Measurements from ENCODE around the gene NCAPD2.

The NCAPD2 gene

DNA sequence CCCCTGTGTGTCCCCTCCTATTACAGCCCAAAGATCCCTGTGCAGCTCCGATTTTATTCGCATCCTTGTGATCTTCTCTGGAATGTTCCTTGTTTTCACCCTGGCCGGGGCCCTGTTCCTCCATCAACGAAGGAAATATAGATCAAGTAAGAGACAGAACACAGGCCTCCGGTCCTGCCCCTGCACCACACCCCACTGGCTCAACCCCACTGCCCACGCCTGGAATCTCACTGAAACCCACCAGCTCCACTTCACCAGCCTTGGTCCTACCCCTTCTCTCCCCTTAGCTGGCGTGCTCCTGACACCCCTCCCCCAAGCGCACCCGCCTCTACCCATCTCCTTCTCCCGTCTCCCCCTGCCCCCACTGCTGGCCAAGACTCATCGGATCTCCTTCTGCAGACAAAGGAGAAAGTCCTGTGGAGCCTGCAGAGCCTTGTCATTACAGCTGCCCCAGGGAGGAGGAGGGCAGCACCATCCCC is 43.0 kb upstream of the NCAPD2 start:
- H3K9me3 ChIP-seq (ENCODE audit: control insufficient read depth, low read length) = no peaks in the 10 kb centered on the region
- H3K23ac ChIP-seq (ENCODE audit: low read length in 2 of 2) = peak overlapping the region in 1 of 2 experiments; percentile 90
- H3K27me3 ChIP-seq (ENCODE audit: control insufficient read depth in 1 of 2, insufficient read depth in 1 of 2, low read length in 2 of 2) = no peaks in the 10 kb centered on the region
- H2AK5ac ChIP-seq (ENCODE audit: low read length, severe bottlenecking) = peak overlapping the region; percentile 38
- H2BK5ac ChIP-seq (ENCODE audit: low read depth, low read length, poor library complexity, severe bottlenecking) = peak overlapping the region; percentile 4
- H4K91ac ChIP-seq (ENCODE audit: low read length) = peak overlapping the region; percentile 91
- peak overlapping the region; percentile 53 to 95 for H3K4me3 ChIP-seq (ENCODE audit: insufficient read depth in 1 of 2, low read depth in 1 of 2, low read length in 2 of 2)
- peak overlapping the region; percentile 90 for H3K4me2 ChIP-seq (ENCODE audit: low read length, poor library complexity, severe bottlenecking)
- peak overlapping the region; percentile 94 for H3K27ac ChIP-seq (ENCODE audit: low read length, poor library complexity, severe bottlenecking)
- 35% methylated on average over 11 of the region's 11 CpGs for WGBS
- H4K8ac ChIP-seq (ENCODE audit: low read length) = peak overlapping the region; percentile 99
- peak overlapping the region; percentile 95 to 97 for H3K18ac ChIP-seq (ENCODE audit: low read depth in 1 of 2, low read length in 2 of 2)
- H2BK120ac ChIP-seq (ENCODE audit: low read depth, low read length) = peak overlapping the region; percentile 50
- H2BK12ac ChIP-seq (ENCODE audit: low read length in 2 of 2) = peak overlapping the region; percentile 38 to 69
- H2AFZ ChIP-seq (ENCODE audit: low read depth, low read length) = peak overlapping the region; percentile 76
- H3K79me1 ChIP-seq (replicated peaks; ENCODE audit: low read length, poor library complexity, severe bottlenecking) = peaks cover 23% of the 10 kb centered on the region
- peaks cover 32% of the 10 kb centered on the region for H3K4me1 ChIP-seq (ENCODE audit: control insufficient read depth, insufficient read depth, low read depth, low read length)
- peaks cover 16 to 41% of the 10 kb centered on the region in 2 experiments for H3K36me3 ChIP-seq (ENCODE audit: control insufficient read depth in 1 of 2, insufficient read depth in 2 of 2, low read depth in 1 of 2, low read length in 2 of 2)
- peak overlapping the region; percentile 100 for H2BK15ac ChIP-seq (ENCODE audit: low read depth, poor library complexity, severe bottlenecking)
- peak overlapping the region; percentile 97 for H3K9ac ChIP-seq (ENCODE audit: low read length)
- DNase-seq = no peak
- peak overlapping the region; percentile 12 to 86 for H3K4ac ChIP-seq (ENCODE audit: low read depth in 1 of 2, low read length in 2 of 2)
- peak overlapping the region in 1 of 2 experiments; percentile 84 for H3K14ac ChIP-seq (ENCODE audit: low read length in 2 of 2)

GRCh38 chr12:6451348-6452244 is 42.3 kb upstream of the NCAPD2 start, which contains the start of gene TAPBPL:
Gene TAPBPL (plus strand): TSS chr12:6452042. CDS start chr12:6452249, 207 bp downstream.
- Histone ChIP-seq H3K27ac (ENCODE audit: low read length, poor library complexity, severe bottlenecking) (peak within 1 kb of the TSS; percentile 94), H3K36me3 (ENCODE audit: control insufficient read depth in 1 of 2, insufficient read depth in 2 of 2, low read depth in 1 of 2, low read length in 2 of 2) (peaks cover 14 to 34% of the 10 kb centered on the region in 2 experiments), H3K4me3 (ENCODE audit: insufficient read depth in 1 of 2, low read depth in 1 of 2, low read length in 2 of 2) (peak within 1 kb of the TSS; percentile 57 to 95), H3K18ac (ENCODE audit: low read depth in 1 of 2, low read length in 2 of 2) (peak within 1 kb of the TSS; percentile 95 to 98), H3K23ac (ENCODE audit: low read length in 2 of 2) (peak within 1 kb of the TSS in 1 of 2 experiments; percentile 90), H2AK5ac (ENCODE audit: low read length, severe bottlenecking) (peak within 1 kb of the TSS; percentile 71), H2BK12ac (ENCODE audit: low read length in 2 of 2) (peak within 1 kb of the TSS; percentile 38 to 90), H3K14ac (ENCODE audit: low read length in 2 of 2) (peak within 1 kb of the TSS in 1 of 2 experiments; percentile 84), H3K4ac (ENCODE audit: low read depth in 1 of 2, low read length in 2 of 2) (peak within 1 kb of the TSS; percentile 86 to 97), H2BK120ac (ENCODE audit: low read depth, low read length) (peak within 1 kb of the TSS; percentile 56), H3K27me3 (ENCODE audit: control insufficient read depth in 1 of 2, insufficient read depth in 1 of 2, low read length in 2 of 2) (no peaks in the 10 kb centered on the region), H3K4me2 (ENCODE audit: low read length, poor library complexity, severe bottlenecking) (peak within 1 kb of the TSS; percentile 90), H2AFZ (ENCODE audit: low read depth, low read length) (peak within 1 kb of the TSS; percentile 76), H3K4me1 (ENCODE audit: control insufficient read depth, insufficient read depth, low read depth, low read length) (peaks cover 31% of the 10 kb centered on the region), H3K9me3 (ENCODE audit: control insufficient read depth, low read length) (no peaks in the 10 kb centered on the region), H2BK5ac (ENCODE audit: low read depth, low read length, poor library complexity, severe bottlenecking) (peak within 1 kb of the TSS; percentile 92), H3K9ac (ENCODE audit: low read length) (peak within 1 kb of the TSS; percentile 97), H4K91ac (ENCODE audit: low read length) (peak within 1 kb of the TSS; percentile 92), H4K8ac (ENCODE audit: low read length) (peak within 1 kb of the TSS; percentile 100), H2BK15ac (ENCODE audit: low read depth, poor library complexity, severe bottlenecking) (peak within 1 kb of the TSS; percentile 100), H3K79me1 (replicated peaks; ENCODE audit: low read length, poor library complexity, severe bottlenecking) (peaks cover 23% of the 10 kb centered on the region)
- WGBS = 28% methylated on average over 26 of the region's 27 CpGs
- peak; percentile 83 for DNase-seq

DNA sequence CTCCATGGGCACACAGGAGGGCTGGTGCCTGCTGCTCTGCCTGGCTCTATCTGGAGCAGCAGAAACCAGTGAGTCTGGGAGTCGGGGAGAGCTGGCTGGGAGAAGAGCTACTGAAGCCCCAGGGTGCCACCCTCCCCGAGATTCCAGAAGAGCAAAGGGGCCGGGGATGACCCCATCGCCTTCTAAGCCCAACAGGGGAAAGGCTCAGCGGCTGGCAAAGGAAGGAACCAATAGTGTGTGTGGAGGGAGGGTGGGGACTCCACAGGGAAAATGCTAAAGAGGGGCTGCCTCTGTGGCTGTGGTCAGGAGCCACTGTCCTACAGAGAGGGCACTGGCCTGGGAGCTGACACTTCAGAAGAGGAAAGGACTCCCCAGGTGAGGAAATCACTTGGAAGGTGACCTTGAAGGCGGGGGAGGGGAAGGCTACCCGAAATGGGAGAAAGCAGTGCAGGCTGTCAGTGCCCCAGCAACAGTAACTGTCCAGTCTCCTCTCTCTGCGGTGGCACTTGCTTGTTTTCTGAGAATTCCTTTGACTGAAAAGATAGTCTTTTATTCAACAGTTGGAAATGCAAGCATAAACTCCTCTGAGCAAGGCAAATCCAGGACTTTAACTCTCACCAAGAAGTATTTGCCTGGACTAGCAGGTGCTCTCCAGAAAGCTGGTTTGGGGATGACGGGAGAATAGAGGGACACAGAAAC is 41.5 kb upstream of the NCAPD2 start:
- H3K27me3 ChIP-seq (ENCODE audit: control insufficient read depth in 1 of 2, insufficient read depth in 1 of 2, low read length in 2 of 2) = no peaks in the 10 kb centered on the region
- peak overlapping the region; percentile 85 to 97 for H3K4ac ChIP-seq (ENCODE audit: low read depth in 1 of 2, low read length in 2 of 2)
- 79% methylated on average over 8 of the region's 9 CpGs for WGBS
- peak overlapping the region; percentile 57 to 95 for H3K4me3 ChIP-seq (ENCODE audit: insufficient read depth in 1 of 2, low read depth in 1 of 2, low read length in 2 of 2)
- H3K23ac ChIP-seq (ENCODE audit: low read length in 2 of 2) = peak overlapping the region in 1 of 2 experiments; percentile 36
- peak overlapping the region; percentile 92 for H2BK5ac ChIP-seq (ENCODE audit: low read depth, low read length, poor library complexity, severe bottlenecking)
- peak overlapping the region; percentile 37 for H2BK120ac ChIP-seq (ENCODE audit: low read depth, low read length)
- peak overlapping the region; percentile 97 for H3K9ac ChIP-seq (ENCODE audit: low read length)
- peak overlapping the region; percentile 95 for H2BK15ac ChIP-seq (ENCODE audit: low read depth, poor library complexity, severe bottlenecking)
- peak overlapping the region; percentile 72 to 98 for H3K18ac ChIP-seq (ENCODE audit: low read depth in 1 of 2, low read length in 2 of 2)
- peaks cover 17 to 35% of the 10 kb centered on the region in 2 experiments for H3K36me3 ChIP-seq (ENCODE audit: control insufficient read depth in 1 of 2, insufficient read depth in 2 of 2, low read depth in 1 of 2, low read length in 2 of 2)
- peak overlapping the region; percentile 2 for H2AFZ ChIP-seq (ENCODE audit: low read depth, low read length)
- H3K4me1 ChIP-seq (ENCODE audit: control insufficient read depth, insufficient read depth, low read depth, low read length) = peaks cover 28% of the 10 kb centered on the region
- peak overlapping the region; percentile 71 for H2AK5ac ChIP-seq (ENCODE audit: low read length, severe bottlenecking)
- H4K8ac ChIP-seq (ENCODE audit: low read length) = peak overlapping the region; percentile 100
- H3K9me3 ChIP-seq (ENCODE audit: control insufficient read depth, low read length) = no peaks in the 10 kb centered on the region
- peaks cover 23% of the 10 kb centered on the region for H3K79me1 ChIP-seq (replicated peaks; ENCODE audit: low read length, poor library complexity, severe bottlenecking)
- peak overlapping the region; percentile 94 for H3K27ac ChIP-seq (ENCODE audit: low read length, poor library complexity, severe bottlenecking)
- DNase-seq = no peak
- peak overlapping the region; percentile 92 for H4K91ac ChIP-seq (ENCODE audit: low read length)
- peak overlapping the region in 1 of 2 experiments; percentile 72 for H3K14ac ChIP-seq (ENCODE audit: low read length in 2 of 2)
- peak overlapping the region; percentile 90 for H3K4me2 ChIP-seq (ENCODE audit: low read length, poor library complexity, severe bottlenecking)
- peak overlapping the region in 1 of 2 experiments; percentile 90 for H2BK12ac ChIP-seq (ENCODE audit: low read length in 2 of 2)

All from mesenchymal stem cell (in vitro differentiated cells and primary cell).